GM21576 (cell line): ENCODE results near the gene ZBTB44.
"Not testable (repeated sequence)": the region's sequence is repeated elsewhere in the genome, so short reads cannot be mapped to it uniquely, and the experiment has no call there.

Source experiments
- ATAC-seq: cut with Tn5 transposase; IDR thresholded peaks from one replicate; pipeline ENCODE4 v1.9.1; 2021; ENCODE audit warnings: mild to moderate bottlenecking, moderate library complexity; ENCODE audit not compliant: unreplicated experiment

Gene ZBTB44

DNA sequence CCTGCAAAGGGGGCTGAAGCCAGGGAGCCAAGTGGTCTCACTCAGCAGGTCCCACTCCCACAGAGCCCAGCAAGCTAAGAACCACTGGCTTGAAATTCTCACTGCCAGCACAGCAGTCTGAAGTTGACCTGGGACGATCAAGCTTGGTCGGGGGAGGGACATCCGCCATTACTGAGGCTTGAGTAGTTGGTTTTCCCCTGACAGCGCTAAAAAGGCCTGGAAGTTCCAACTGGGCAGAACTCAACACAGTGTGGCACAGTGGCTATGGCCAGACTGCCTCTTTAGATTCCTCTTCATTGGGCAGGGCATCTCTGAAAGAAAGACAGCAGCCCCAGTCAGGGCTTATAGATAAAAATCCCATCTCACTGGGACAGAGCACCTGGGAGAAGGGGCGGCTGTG lies 64.8 kb downstream of the ZBTB44 start:
- not testable (repeated sequence) for ATAC-seq

DNA sequence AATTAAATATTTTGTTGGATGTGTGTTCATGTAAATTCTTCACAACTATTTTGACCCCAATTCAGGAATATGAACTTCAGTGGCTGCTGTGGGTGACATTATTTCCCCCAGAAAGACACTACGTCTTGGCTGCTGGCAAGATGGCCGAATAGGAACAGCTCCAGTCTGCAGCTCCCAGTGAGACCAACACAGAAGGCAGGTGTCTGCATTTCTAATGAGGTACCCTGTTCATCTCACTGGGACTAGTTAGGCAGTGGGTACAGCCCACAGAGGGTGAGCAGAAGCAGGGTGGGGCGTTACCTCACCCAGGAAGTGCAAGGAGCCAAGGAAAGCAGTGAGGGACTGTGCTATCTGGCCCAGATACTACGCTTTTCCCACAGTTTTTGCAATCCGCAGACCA lies 65.3 kb downstream of the ZBTB44 start:
- ATAC-seq = no peak

GRCh38 chr11:130247319-130247718 lies 67.4 kb downstream of the ZBTB44 start:
- ATAC-seq = no peak

GRCh38 chr11:130246738-130247137 lies 68.0 kb downstream of the ZBTB44 start:
- no peak for ATAC-seq

GRCh38 chr11:130246270-130246669 lies 68.4 kb downstream of the ZBTB44 start:
- no peak for ATAC-seq

- ATAC-seq = not testable (repeated sequence)
Observed at GRCh38 chr11:130245375-130245774, 69.3 kb downstream of the ZBTB44 start.

DNA sequence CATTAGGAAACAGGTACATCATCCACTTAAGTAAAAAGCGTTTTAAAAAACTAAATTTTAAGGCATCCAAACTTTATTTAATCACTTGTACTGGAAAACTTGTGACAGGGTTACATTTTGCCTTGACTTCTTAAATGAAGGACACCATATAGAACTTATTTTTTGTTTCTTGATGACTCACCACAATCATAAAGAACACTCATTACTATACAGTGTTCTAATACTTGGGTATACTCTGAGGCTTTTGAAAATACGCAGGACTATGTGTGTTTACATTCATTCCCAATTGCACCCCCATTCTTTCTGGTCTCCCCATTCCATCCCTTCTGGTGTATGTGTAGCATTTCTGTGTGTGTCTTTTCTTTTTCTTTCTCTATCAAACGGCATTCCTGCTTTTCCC lies 69.9 kb downstream of the ZBTB44 start:
- ATAC-seq = no peak

DNA sequence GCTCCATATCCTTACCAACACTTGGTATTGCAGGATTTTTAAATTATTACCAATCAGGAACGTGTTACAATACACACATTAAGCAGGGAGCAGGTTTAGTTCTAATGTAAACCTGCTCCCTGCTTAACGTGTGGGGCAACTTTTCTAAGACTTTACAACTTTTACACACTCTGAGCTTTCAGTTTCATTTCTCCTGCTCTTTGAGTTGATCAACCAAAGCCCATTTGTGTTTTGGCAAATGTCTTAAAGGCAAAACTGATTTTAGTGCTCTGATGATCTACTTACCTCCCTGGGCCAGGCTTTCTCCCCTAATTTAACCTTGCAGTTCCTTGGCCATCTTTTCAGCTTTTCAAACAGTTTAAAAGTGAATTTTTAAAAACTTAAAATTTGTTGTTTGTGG lies 70.9 kb downstream of the ZBTB44 start:
- ATAC-seq = peak; percentile 88

DNA sequence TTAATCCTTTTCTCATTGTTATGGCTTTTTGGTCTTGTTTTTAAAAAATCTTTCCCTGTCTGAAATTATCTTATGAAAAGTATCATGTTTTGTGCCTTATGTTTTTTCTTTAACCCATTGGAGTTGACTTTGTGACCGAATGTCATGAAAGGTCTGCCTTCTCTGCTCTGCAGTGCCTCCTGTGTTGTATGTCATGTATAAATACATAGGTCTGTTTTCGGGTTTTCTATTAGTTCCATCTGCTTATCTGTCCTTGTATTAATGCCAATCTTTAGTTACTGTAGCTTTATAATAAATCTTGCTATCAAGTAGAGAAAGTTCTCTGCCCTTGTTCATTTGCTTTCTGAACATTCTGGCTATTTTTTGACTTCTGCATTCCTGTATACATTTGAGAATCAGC lies 73.0 kb downstream of the ZBTB44 start:
- ATAC-seq = no peak

- ATAC-seq = peak; percentile 40
Observed at GRCh38 chr11:130237282-130238006, 77.3 kb downstream of the ZBTB44 start.

DNA sequence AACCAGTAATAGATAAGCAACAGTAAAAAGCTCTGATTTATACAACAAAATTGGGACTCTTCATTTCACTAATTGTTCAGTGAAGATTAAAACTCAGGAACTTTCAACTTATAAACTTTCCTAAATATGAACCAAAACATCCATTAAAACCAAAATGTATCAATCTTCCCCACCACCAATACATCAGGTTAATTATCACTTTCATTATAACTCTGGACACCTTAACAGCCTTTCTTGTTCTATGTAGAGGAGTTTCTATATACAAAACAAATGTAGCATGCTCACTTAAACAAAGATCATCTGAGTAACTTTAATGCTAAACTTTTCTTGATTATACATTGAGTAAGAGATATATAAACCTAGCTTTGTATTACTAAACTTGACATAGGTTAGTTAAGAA lies 80.4 kb downstream of the ZBTB44 start:
- ATAC-seq = no peak

- ATAC-seq = not testable (repeated sequence)
Observed at GRCh38 chr11:130233888-130234287, 80.8 kb downstream of the ZBTB44 start.

DNA sequence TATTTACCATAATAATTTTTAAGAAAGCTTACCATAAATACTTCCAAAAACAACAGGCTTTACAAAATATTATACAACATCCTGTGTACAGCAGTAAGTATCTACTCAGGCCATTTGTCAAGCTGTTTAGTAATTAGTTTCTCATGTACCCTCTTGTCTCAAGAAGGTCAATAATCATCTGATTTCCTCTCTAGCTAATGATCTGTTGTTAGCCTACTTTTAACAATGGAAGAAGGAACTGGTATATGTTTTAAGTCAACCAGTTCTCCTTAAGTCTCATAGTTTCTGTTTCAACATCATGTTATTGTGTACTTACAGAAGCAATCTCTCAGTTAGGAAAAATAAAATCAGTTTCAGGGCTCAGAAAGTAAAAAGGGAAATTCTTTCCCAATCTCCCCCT lies 81.2 kb downstream of the ZBTB44 start:
- ATAC-seq = not testable (repeated sequence)

DNA sequence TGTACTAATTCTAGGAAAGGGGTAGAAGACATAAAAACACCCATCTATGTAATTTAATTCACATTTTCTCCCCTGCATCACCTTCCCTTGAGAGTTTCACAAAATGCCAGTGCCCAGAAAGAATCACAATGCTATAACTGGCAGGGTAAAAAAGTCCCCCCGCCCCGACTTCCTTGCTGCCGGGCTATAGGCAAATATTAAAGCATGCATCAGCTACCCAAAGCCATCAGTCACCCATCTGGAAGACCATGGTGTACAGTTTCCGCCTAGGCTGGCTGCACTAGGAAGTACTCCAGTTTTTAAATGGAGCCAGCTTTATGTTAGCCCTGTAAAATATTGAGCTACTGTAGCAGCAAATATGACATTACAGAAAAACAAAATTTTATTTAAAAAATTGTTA lies 87.3 kb downstream of the ZBTB44 start:
- no peak for ATAC-seq

DNA sequence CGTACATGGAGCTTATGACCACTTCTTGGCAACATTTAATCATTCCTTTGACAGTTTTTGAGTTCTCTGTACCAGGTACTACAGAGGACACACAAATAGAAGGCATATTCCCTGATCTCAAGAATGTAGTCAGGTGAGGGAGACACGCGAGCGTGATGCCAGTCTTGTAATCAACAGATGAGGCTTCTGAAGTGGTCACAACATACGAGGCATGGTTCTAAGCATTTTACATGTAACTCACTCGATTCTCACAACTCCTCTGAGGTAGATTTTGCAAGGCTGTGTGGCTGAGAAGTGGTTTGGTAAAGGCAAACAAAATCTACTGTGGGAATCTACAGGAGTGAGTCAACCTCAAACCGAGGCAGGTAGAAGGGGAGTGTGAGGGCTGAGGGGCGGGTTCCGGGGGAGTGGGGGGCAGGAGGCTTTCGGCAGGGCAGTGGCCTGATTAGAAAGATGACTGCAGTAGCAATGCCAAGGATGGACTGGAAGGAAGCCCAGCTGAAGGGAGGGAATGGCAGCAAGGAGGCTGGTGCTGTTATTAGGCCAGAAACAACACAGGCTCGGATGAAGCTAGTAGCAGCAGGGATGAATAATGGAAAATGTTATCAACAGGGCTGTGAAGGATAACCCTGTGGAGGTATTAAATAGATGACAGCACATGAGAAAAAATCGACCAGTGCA lies 91.3 kb downstream of the ZBTB44 start:
- no peak for ATAC-seq

GRCh38 chr11:130220311-130221035 lies 94.2 kb downstream of the ZBTB44 start:
- no peak for ATAC-seq

GRCh38 chr11:130219148-130219547 lies 95.6 kb downstream of the ZBTB44 start:
- ATAC-seq = no peak

- no peak for ATAC-seq
Observed at GRCh38 chr11:130218501-130219070, 96.1 kb downstream of the ZBTB44 start.

DNA sequence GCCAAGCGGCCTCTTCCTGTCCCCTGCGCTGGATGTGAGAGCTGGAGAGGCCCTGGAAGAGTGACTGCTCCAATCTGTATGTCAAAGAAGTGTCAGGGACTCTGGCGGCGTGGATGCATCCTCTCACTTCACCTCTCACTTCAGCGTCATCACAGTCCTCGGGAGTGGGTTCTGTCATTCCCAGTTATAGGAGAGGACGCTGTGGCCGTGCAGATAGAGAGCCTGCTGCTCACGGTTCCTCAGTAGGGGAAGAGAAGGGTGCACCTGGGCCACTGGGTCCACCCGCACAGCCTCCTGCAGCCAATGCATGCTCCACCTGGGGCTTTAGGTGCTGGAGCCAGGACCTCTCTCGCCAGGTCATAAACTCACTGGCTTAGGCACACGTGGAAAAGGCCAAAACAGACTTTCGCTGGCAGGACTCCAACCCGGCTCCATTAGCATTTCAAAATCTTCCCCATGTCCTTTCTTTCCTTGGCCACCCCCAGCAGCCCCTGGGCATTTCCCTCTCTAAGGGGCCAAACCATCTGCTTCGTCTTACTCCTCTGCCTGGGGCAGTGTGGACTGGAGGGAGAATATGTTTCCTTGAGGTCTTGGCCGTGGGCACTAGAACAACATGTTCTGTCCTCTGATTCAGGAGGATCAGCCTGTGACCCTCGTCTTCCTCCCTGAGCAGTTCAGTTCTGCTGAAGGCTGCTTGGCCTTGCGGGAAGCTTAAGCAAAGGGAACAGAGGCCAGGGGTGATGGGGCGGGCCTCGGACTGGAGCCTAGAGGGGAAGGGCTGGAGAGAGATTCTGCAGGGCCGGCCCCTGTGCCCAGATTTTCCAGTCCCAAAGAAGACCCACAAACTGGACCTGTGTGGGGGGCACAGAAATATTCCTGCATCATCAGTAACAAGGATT lies 97.3 kb downstream of the ZBTB44 start:
- ATAC-seq = no peak

DNA sequence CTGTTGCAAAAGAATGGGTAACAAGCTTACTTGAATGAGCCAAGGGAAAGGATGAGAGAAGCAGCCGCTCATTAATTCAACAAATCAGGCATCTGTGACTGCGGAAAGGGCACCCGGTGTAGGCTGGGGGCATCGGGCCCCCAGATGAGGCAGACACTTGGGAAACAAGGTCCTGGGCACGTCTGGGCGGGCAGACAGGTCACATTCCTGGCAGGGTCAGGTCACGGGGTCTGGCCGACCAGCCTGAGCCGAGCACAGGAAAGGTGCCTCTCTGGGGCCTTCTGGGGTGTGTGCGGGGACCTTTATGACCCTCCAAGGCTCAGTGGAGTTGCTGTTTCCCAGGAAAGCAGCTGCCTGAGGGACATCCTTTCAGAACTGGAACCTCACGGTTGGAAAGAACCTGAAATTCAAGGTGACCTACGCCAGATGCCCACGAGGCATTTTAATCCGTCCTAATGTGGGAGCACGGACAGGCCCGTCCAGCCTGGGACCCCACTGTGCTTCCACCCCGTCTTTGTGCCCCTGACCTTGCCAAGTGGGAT lies 98.1 kb downstream of the ZBTB44 start:
- ATAC-seq = no peak
